Smooth muscle cell (in vitro differentiated cells): ENCODE data around the gene TBC1D22A. TPM values are rescaled to one million over a fixed set of nuclear protein-coding genes. Genes with fewer than 3 reads are reported as not detected.

Source experiments
- DNase-seq: peaks from one replicate; lab custom pipeline; 2025; ENCODE audit not compliant: unreplicated experiment; lab: John Stamatoyannopoulos, UW
- H2AFZ ChIP-seq: fragments of 200-600 bp; sonication (generic); 2 replicates; pipeline ENCODE4 v1.6.0; 2016; ENCODE audit warnings: antibody characterized with exemption, low read depth, mild to moderate bottlenecking
- H3F3A ChIP-seq: fragments of 200-600 bp; sonication (generic); 2 replicates; pipeline ENCODE4 v1.6.0; 2017; ENCODE audit warnings: antibody characterized with exemption, low read depth
- H3K27ac ChIP-seq: fragments of 200-600 bp; sonication (generic); 2 replicates; pipeline ENCODE4 v1.5.1; 2016; ENCODE audit warnings: low read depth, mild to moderate bottlenecking
- H3K27me3 ChIP-seq: fragments of 200-600 bp; sonication (generic); 2 replicates; pipeline ENCODE4 v1.6.1; 2016; ENCODE audit warnings: low read depth, mild to moderate bottlenecking
- H3K36me3 ChIP-seq: fragments of 200-600 bp; sonication (generic); 2 replicates; pipeline ENCODE4 v1.5.1; 2016; ENCODE audit warnings: low read depth
- H3K4me1 ChIP-seq: fragments of 200-600 bp; sonication (generic); 2 replicates; pipeline ENCODE4 v1.5.1; 2016; ENCODE audit warnings: low read depth
- H3K4me2 ChIP-seq: fragments of 200-600 bp; sonication (generic); 2 replicates; pipeline ENCODE4 v1.6.0; 2016; ENCODE audit warnings: mild to moderate bottlenecking
- H3K4me3 ChIP-seq: fragments of 200-600 bp; sonication (generic); 2 replicates; pipeline ENCODE4 v1.5.1; 2016; ENCODE audit warnings: mild to moderate bottlenecking
- H3K79me2 ChIP-seq: fragments of 200-600 bp; sonication (generic); 2 replicates; pipeline ENCODE4 v1.6.0; 2016; ENCODE audit warnings: low read depth, mild to moderate bottlenecking
- H3K9ac ChIP-seq: fragments of 200-600 bp; sonication (generic); 2 replicates; pipeline ENCODE4 v1.6.0; 2016; ENCODE audit warnings: low read depth
- H3K9me3 ChIP-seq: fragments of 200-600 bp; sonication (generic); replicated peaks from 2 replicates; pipeline ENCODE4 v1.5.1; 2016; ENCODE audit warnings: low read depth
- H4K20me1 ChIP-seq: fragments of 200-600 bp; sonication (generic); 2 replicates; pipeline ENCODE4 v1.6.0; 2016; ENCODE audit warnings: low read depth
- WGBS: methylation state at CpG from one replicate; pipeline ENCODE4 v1.1.7; 2016; ENCODE audit warnings: low lambda C conversion rate; 5-methylcytosine and 5-hydroxymethylcytosine counted together
- polyA plus RNA-seq: library from polyadenylated mRNA; unstranded; fragments of >200 nt; fragmentation: Nextera tagmentation; extraction: Ambion mirVana; gene quantifications from 2 replicates; pipeline ENCODE4 v1.2.1, GENCODE V29; 2016
- total RNA-seq: library from RNA; depleted of rRNA; stranded (reverse); fragments of >200 nt; gene quantifications from 2 replicates; pipeline ENCODE4 v1.2.3, GENCODE V29; 2014
- TF ChIP-seq, protein P1 (sequence below): fragments of 200-600 bp; sonication (generic); IDR thresholded peaks from 2 replicates; pipeline ENCODE4 v1.5.1; 2017; ENCODE audit warnings: borderline replicate concordance, mild to moderate bottlenecking, antibody characterized with exemption; ENCODE audit not compliant: insufficient read depth, poor library complexity, severe bottlenecking

Gene TBC1D22A
- total and polyA plus RNA-seq, 2 experiments from 2014 or later, result 12.5 to 14.4 TPM

- TF ChIP-seq, protein P1, sequence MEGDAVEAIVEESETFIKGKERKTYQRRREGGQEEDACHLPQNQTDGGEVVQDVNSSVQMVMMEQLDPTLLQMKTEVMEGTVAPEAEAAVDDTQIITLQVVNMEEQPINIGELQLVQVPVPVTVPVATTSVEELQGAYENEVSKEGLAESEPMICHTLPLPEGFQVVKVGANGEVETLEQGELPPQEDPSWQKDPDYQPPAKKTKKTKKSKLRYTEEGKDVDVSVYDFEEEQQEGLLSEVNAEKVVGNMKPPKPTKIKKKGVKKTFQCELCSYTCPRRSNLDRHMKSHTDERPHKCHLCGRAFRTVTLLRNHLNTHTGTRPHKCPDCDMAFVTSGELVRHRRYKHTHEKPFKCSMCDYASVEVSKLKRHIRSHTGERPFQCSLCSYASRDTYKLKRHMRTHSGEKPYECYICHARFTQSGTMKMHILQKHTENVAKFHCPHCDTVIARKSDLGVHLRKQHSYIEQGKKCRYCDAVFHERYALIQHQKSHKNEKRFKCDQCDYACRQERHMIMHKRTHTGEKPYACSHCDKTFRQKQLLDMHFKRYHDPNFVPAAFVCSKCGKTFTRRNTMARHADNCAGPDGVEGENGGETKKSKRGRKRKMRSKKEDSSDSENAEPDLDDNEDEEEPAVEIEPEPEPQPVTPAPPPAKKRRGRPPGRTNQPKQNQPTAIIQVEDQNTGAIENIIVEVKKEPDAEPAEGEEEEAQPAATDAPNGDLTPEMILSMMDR, result no peak
- DNase-seq, result no peak
These were observed 204.0 kb downstream of the TBC1D22A start for GRCh38 chr22:46966495-46966845.

DNA sequence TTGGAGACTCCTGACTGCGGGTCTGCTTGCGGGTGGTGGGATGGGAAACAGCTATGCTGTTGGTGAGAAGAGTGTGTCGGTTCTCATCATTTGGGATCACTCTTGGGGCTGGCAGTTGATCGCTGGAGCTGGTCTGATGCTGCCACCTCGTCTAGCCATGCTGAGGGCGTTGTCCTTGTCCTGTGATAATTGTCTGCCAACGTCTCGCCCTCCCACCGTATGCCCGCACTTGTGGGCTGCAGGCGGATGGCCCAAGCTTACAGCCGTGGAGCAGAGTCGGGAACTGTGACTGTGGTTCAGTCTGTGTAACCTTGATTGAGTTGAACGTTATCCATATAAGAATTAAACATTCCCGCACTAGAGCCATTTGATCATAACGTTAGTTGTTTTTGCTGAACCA is 204.4 kb downstream of the TBC1D22A start:
- H3K4me3 ChIP-seq, result no peak overlapping the region
- no peaks in the 10 kb centered on the region for H3K9me3 ChIP-seq
- H4K20me1 ChIP-seq, result peaks cover 66% of the 10 kb centered on the region
- no peaks in the 10 kb centered on the region for H3F3A ChIP-seq
- no peak overlapping the region for H3K27ac ChIP-seq
- TF ChIP-seq, protein P1, result no peak
- H3K9ac ChIP-seq, result no peak overlapping the region
- 95% methylated on average over 16 of the region's 16 CpGs for WGBS
- H3K27me3 ChIP-seq, result no peaks in the 10 kb centered on the region
- H3K4me1 ChIP-seq, result peaks cover 8% of the 10 kb centered on the region
- H2AFZ ChIP-seq, result no peak overlapping the region
- DNase-seq, result no peak
- no peaks in the 10 kb centered on the region for H3K79me2 ChIP-seq
- H3K4me2 ChIP-seq, result no peak overlapping the region
- no peaks in the 10 kb centered on the region for H3K36me3 ChIP-seq

More at GRCh38 chr22:46966495-46966845, 204.0 kb downstream of the TBC1D22A start:
- Histone ChIP-seq H3K79me2 (no peaks in the 10 kb centered on the region), H4K20me1 (peaks cover 66% of the 10 kb centered on the region), H3K9ac (no peak overlapping the region), H3F3A (no peaks in the 10 kb centered on the region), H2AFZ (no peak overlapping the region), H3K4me1 (peaks cover 8% of the 10 kb centered on the region), H3K36me3 (no peaks in the 10 kb centered on the region), H3K27ac (no peak overlapping the region), H3K4me2 (no peak overlapping the region), H3K27me3 (no peaks in the 10 kb centered on the region), H3K9me3 (no peaks in the 10 kb centered on the region), H3K4me3 (no peak overlapping the region)
- 83% methylated on average over 4 of the region's 4 CpGs for WGBS

- WGBS, result 92% methylated on average over 20 of the region's 20 CpGs
- Histone ChIP-seq H3K27ac (no peak overlapping the region), H2AFZ (no peak overlapping the region), H4K20me1 (peaks cover 68% of the 10 kb centered on the region), H3K79me2 (no peaks in the 10 kb centered on the region), H3K36me3 (no peaks in the 10 kb centered on the region), H3K4me2 (no peak overlapping the region), H3K27me3 (no peaks in the 10 kb centered on the region), H3K4me3 (no peak overlapping the region), H3K4me1 (peaks cover 8% of the 10 kb centered on the region), H3K9me3 (no peaks in the 10 kb centered on the region), H3K9ac (no peak overlapping the region), H3F3A (no peaks in the 10 kb centered on the region)
- TF ChIP-seq, protein P1, result no peak
- no peak for DNase-seq
These were observed 205.3 kb downstream of the TBC1D22A start for GRCh38 chr22:46967445-46968358.
